ENCODE data around the gene TGM5.
"Not testable (repeated sequence)": the region's sequence is repeated elsewhere in the genome, so short reads cannot be mapped to it uniquely, and the experiment has no call there.

DNA sequence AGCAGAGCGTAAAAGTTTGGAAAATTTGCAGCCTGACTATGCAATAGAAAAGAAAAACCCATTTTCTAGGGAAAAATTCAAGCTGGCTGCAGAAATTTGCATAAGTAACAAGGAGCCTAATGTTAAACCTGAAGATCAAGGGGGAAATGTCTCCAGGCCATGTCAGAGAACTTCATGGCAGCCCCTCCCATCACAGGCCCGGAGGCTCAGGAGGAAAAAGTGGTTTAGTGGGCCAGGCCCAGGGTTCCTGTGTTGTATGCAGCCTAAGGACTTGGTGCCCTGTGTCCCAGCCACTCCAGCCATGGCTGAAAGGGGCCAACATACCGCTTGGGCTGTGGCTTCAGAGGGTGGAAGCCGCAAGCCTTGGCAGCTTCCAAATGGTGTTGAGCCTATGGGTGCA is 68.2 kb downstream of the TGM5 start:
- TF ChIP-seq, protein P1, sequence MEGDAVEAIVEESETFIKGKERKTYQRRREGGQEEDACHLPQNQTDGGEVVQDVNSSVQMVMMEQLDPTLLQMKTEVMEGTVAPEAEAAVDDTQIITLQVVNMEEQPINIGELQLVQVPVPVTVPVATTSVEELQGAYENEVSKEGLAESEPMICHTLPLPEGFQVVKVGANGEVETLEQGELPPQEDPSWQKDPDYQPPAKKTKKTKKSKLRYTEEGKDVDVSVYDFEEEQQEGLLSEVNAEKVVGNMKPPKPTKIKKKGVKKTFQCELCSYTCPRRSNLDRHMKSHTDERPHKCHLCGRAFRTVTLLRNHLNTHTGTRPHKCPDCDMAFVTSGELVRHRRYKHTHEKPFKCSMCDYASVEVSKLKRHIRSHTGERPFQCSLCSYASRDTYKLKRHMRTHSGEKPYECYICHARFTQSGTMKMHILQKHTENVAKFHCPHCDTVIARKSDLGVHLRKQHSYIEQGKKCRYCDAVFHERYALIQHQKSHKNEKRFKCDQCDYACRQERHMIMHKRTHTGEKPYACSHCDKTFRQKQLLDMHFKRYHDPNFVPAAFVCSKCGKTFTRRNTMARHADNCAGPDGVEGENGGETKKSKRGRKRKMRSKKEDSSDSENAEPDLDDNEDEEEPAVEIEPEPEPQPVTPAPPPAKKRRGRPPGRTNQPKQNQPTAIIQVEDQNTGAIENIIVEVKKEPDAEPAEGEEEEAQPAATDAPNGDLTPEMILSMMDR (IDR thresholded peaks at IDR 0.05; ENCODE audit: low read depth, low read length), result not testable (repeated sequence)
- TF ChIP-seq MYC (IDR thresholded peaks at IDR 0.05; ENCODE audit: low read depth, low read length); POLR2A (IDR thresholded peaks at IDR 0.05; ENCODE audit: extremely low read depth, insufficient read length): not testable (repeated sequence)
- TF ChIP-seq, protein P2, sequence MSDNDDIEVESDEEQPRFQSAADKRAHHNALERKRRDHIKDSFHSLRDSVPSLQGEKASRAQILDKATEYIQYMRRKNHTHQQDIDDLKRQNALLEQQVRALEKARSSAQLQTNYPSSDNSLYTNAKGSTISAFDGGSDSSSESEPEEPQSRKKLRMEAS (IDR thresholded peaks at IDR 0.05; ENCODE audit: low read depth, low read length), result not testable (repeated sequence)
